GM12892 (cell line): ENCODE measurements around the gene KISS1.

ENCODE experiments used
- POLR2AphosphoS5 ChIP-seq: IDR thresholded peaks from 2 replicates; pipeline ENCODE4 v1.6.1; 2011; ENCODE audit warnings: low read depth, low read length, control low read depth
- TAF1 ChIP-seq: IDR thresholded peaks from 2 replicates; pipeline ENCODE4 v1.6.1; 2011; ENCODE audit warnings: low read depth, mild to moderate bottlenecking, control low read depth, low read length, borderline replicate concordance

DNA sequence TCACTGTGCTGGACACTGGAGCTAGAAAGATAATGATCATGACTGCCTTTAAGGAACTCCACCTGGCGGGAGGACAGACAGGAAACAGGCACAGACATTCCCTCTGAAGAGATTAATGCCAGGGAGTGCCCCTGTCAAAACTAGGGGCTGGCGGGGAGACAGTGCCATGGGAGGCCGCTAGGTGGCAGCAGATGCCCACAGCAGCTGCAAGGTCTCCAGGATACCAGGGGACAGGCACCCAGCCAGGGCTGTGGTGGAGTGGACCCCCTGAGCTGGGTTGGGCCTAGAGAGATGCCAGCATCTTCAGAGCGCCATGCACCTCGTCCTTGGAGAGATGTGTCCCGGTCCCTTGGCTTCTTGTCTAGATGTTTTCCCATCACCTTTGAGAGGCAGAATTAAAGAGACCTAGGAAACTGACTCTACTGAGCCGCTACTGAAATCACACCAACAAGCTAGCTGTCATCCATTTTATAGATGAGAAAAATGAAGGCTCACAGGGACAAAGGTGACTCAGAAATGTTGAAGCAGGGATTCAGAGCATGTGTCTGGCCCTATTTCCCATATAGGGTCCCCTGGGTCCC lies 33.7 kb downstream of the KISS1 start:
- no peak for TF ChIP-seq TAF1
- no peak for TF ChIP-seq POLR2AphosphoS5
